ENCODE measurements around the gene CD69. TPM values are rescaled to one million over a fixed set of nuclear protein-coding genes. Genes with fewer than 3 reads are reported as not detected.

The CD69 gene
- total and polyA plus RNA-seq, 12 donors: 0.39 to 4.6 (median 1.5) TPM; not detected in 1

DNA sequence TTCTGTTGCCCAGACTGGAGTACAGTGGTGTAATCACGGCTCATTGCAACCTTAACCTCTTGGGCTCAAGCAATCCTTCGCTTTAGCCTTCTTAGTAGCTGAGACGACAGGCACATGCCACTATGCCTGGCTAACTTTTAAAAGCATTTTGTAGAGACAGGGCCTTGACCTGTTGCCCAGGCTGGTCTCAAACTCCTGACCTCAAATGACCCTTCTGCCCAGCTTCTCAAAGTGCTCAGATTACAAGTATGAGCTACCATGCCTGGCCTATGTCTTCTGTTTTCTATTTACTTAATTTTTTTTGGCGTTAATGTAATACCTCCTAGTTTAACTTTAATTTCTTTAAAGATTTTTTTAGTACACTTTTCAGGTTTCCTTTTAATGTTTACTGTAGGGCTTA is 46.0 kb upstream of the CD69 start:
- Histone ChIP-seq H3K36me3 (replicated peaks in 1 of 2) (no peaks in the 10 kb centered on the region), H3K27me3 (no peaks in the 10 kb centered on the region), H3K4me1 (replicated peaks in 1 of 2) (no peaks in the 10 kb centered on the region), H3K4me3 (no peak overlapping the region), H3K27ac (no peak overlapping the region), H3K9me3 (replicated peaks in 1 of 3) (no peaks in the 10 kb centered on the region)
- no peak for DNase-seq
- intact Hi-C loops (cut with DNase I): no loop called here
- 72 to 78% (median 75%) methylated on average over 4 of the region's 4 CpGs for WGBS, 4 donors
- TF ChIP-seq POLR2A (IDR thresholded peaks at IDR 0.05): no peak
- TF ChIP-seq, protein P1, sequence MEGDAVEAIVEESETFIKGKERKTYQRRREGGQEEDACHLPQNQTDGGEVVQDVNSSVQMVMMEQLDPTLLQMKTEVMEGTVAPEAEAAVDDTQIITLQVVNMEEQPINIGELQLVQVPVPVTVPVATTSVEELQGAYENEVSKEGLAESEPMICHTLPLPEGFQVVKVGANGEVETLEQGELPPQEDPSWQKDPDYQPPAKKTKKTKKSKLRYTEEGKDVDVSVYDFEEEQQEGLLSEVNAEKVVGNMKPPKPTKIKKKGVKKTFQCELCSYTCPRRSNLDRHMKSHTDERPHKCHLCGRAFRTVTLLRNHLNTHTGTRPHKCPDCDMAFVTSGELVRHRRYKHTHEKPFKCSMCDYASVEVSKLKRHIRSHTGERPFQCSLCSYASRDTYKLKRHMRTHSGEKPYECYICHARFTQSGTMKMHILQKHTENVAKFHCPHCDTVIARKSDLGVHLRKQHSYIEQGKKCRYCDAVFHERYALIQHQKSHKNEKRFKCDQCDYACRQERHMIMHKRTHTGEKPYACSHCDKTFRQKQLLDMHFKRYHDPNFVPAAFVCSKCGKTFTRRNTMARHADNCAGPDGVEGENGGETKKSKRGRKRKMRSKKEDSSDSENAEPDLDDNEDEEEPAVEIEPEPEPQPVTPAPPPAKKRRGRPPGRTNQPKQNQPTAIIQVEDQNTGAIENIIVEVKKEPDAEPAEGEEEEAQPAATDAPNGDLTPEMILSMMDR (IDR thresholded peaks at IDR 0.05): no peak

DNA sequence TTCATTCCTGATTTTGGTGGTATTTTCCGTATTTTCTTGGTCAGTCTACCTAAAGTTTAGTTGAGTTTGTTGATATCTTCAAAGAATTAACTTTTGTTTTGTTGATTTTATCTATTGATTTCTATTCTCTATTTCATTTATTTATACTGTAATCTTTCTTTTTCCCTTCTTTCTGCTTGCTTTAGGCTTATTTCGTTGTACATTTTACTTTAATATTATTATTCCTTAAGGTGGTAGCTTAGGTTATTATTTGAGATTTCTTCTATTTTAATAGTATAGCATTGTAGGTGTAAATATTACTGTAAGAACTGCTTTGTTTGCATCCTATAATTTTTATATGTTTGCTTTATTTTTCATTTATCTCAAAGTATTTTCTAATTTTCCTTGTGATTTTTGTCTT is 45.2 kb upstream of the CD69 start:
- Histone ChIP-seq H3K4me1 (replicated peaks in 1 of 2) (no peaks in the 10 kb centered on the region), H3K4me3 (no peak overlapping the region), H3K36me3 (replicated peaks in 1 of 2) (no peaks in the 10 kb centered on the region), H3K9me3 (replicated peaks in 1 of 3) (no peaks in the 10 kb centered on the region), H3K27me3 (no peaks in the 10 kb centered on the region), H3K27ac (no peak overlapping the region)
- no peak for DNase-seq
- intact Hi-C loops (cut with DNase I): no loop called here
- 86 to 90% (median 88%) methylated on average over 2 of the region's 2 CpGs for WGBS, 4 donors
- no peak for TF ChIP-seq POLR2A (IDR thresholded peaks at IDR 0.05)
- TF ChIP-seq, protein P1 (IDR thresholded peaks at IDR 0.05): no peak

DNA sequence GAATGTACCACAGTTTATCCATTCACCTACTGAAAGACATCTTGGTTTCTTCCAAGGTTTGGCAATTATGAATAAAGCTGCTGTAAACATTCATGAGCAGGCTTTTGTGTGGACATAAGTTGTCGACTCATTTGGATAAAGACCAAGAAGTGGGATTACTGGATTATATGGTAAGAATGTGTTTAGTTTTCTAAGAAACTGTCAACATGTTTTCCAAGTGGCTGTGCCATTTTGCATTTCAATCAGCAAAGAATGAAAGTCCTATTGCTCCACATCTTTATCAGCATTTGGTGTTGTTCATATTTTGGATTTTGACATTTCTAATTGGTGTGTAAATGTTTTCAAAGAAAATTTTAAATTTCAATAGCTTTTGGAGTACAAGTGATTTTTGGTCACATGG is 39.3 kb upstream of the CD69 start:
- Histone ChIP-seq H3K4me3 (no peak overlapping the region), H3K27me3 (no peaks in the 10 kb centered on the region), H3K36me3 (replicated peaks in 1 of 2) (no peaks in the 10 kb centered on the region), H3K9me3 (replicated peaks in 1 of 3) (no peaks in the 10 kb centered on the region), H3K4me1 (replicated peaks in 1 of 2) (no peaks in the 10 kb centered on the region), H3K27ac (no peak overlapping the region)
- intact Hi-C loops (cut with DNase I): no loop called here
- TF ChIP-seq, protein P1 (IDR thresholded peaks at IDR 0.05): no peak
- no peak for TF ChIP-seq POLR2A (IDR thresholded peaks at IDR 0.05)
- WGBS, 4 donors: 82 to 90% (median 82%) methylated on average over 1 of the region's 1 CpG
- DNase-seq: no peak

DNA sequence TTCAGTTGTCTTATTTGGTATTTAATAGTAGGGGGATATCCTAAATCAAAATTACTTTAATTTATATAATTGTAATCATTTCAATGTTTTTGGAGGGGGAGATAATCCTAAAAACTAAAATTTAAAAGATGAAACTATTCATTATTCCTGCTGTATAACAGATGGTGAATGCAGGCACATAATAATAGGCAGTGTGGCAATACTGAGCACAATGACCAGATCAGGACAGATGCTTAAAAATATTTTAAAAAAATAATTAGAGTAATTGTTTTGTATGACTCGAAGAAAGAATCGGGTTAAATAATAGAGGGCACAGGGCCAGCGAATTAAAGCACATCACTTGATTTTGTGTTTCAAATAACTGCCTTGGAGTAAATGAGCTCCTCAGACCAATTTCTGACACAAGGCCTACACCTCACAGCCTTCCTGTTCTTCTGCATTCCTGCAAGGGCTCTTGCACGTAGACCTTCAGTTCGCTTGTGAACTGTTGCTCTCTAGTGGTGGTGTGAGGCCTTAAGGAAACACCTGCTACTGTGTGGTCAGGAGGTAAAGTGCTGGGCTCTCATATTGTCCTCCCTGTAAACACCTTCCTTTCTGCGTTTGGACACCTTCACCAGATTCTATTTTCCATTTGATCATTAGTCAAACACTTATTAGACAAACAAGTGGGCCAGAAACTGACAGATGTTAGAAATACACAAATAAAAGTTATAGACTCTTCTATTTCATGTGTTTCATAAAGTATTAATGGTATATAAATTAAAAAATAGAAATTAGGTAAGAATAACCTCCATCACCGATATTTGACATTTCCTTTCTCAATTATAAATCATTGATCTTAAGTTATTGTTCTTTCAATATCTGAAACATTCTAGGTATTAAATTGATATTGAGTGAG is 37.3 kb upstream of the CD69 start:
- Histone ChIP-seq H3K36me3 (replicated peaks in 1 of 2) (no peaks in the 10 kb centered on the region), H3K4me3 (no peak overlapping the region), H3K27ac (no peak overlapping the region), H3K4me1 (replicated peaks in 1 of 2) (no peaks in the 10 kb centered on the region), H3K9me3 (replicated peaks in 1 of 3) (no peaks in the 10 kb centered on the region), H3K27me3 (no peaks in the 10 kb centered on the region)
- WGBS, 4 donors: 68 to 74% (median 70%) methylated on average over 7 of the region's 7 CpGs
- intact Hi-C loops (cut with DNase I): no loop called here
- no peak for TF ChIP-seq POLR2A (IDR thresholded peaks at IDR 0.05)
- TF ChIP-seq, protein P1 (IDR thresholded peaks at IDR 0.05): peak in 4 of 6 experiments; percentile 7 to 27 (median 16)
- no peak for DNase-seq

All from adrenal gland (tissue), 12 donors.